T-helper 17 cell (primary cell): Measurements from ENCODE around the gene KIAA1671. TPM values are rescaled to one million over a fixed set of nuclear protein-coding genes. Genes with fewer than 3 reads are reported as not detected.

Experiments
- ATAC-seq: fragments of 150-1000 bp; cut with Tn5 transposase; 2 replicates; pipeline ENCODE4 v1.10.0; 2021; ENCODE audit warnings: mild to moderate bottlenecking, moderate library complexity
- DNase-seq, 3 donors: peaks; one replicate each; pipeline versions ENCODE4 v3.0.0 to v3.0.0-alpha.2; 2020 to 2021
- H3K9me3 ChIP-seq: one replicate; pipeline ENCODE4 v1.7.0; 2013; ENCODE audit warnings: low read length, mild to moderate bottlenecking; ENCODE audit not compliant: control insufficient read depth, poor library complexity, severe bottlenecking
- H3K27ac Mint-ChIP-seq: one replicate; pipeline ENCODE4 v1.8.0; 2022; ENCODE audit warnings: mild to moderate bottlenecking, moderate library complexity, mixed read lengths
- H3K27me3 Mint-ChIP-seq: one replicate; pipeline ENCODE4 v1.8.0; 2022; ENCODE audit warnings: mixed read lengths
- H3K36me3 Mint-ChIP-seq: one replicate; pipeline ENCODE4 v1.8.0; 2022; ENCODE audit warnings: low read depth, mixed read lengths
- H3K4me1 Mint-ChIP-seq: one replicate; pipeline ENCODE4 v1.8.0; 2022; ENCODE audit warnings: mild to moderate bottlenecking, mixed read lengths
- H3K4me3 Mint-ChIP-seq: one replicate; pipeline ENCODE4 v1.8.0; 2022; ENCODE audit warnings: mild to moderate bottlenecking, moderate library complexity, mixed read lengths
- total RNA-seq, 4 donors: library from RNA in 2 of 4; stranded (reverse) in 2 of 4; gene quantifications; one replicate each; pipeline ENCODE4 v1.2.3 and lab custom pipeline; 2022 to 2026

KIAA1671 gene
- total RNA-seq, 2 donors from 2014 or later: 1.4 to 3.2 TPM

DNA sequence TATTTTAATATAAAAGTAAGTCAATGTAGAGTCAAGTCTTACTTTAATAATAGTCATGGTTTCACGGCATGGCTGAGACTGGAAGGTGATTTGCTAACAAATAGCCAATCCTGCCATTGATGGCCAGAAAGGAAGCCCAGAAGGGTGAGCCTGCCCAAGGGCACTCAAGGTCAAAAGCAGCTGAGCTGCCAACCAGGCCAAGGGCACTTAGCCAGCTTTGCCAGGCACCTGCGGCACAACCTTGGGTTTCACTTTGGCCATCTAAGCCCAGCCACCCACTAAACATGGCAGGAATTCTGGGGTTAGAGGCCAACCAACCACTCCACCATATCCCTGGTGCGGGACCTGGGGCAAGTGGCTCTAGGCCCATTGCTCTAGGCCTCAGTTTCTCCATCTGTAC is 10.2 kb upstream of the KIAA1671 start:
- Mint-ChIP-seq H3K27ac (no peak overlapping the region), H3K4me3 (no peak overlapping the region), H3K36me3 (peaks cover 3% of the 10 kb centered on the region), H3K27me3 (peaks cover 30% of the 10 kb centered on the region), H3K4me1 (peaks cover 6% of the 10 kb centered on the region)
- no peak for ATAC-seq
- H3K9me3 ChIP-seq: no peaks in the 10 kb centered on the region
- DNase-seq: no peak

DNA sequence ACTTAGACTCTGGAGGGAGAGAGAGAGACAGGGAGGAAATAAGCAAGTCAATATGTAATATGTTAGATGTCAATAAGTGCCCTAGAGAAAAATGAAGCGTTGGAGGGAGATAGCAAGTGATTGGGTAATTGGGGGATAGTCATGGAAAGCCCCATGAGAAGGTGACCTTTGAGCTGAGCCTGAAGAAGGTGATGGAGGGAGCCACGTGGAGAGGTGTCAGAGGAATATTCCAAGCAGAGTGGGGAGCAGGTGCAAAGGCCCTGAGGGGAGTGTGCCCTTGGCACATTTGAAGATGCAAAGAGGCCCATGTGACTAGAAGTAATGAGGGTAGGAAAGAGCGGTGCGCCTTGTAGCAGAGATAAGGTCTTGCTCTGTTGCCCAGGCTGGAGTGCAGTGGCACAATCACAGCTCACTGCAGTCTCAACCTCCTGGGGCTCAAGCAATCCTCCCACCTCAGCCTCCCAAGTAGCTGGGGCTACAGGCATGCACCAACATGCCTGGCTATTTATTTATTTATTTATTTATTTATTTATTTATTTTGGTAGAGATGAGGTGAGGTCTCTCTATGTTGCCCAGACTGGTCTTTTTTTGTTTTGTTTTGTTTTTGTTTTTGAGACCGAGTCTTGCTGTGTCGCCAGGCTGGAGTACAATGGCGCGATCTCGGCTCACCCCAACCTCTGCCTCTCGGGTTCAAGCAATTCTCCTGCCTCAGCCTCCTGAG is 8.1 kb upstream of the KIAA1671 start:
- Mint-ChIP-seq H3K27ac (no peak overlapping the region), H3K36me3 (peaks cover 3% of the 10 kb centered on the region), H3K4me3 (no peak overlapping the region), H3K4me1 (peaks cover 5% of the 10 kb centered on the region), H3K27me3 (peaks cover 51% of the 10 kb centered on the region)
- ATAC-seq (no peak), DNase-seq (no peak)
- no peaks in the 10 kb centered on the region for H3K9me3 ChIP-seq

- Mint-ChIP-seq H3K4me3 (no peak overlapping the region), H3K4me1 (peaks cover 7% of the 10 kb centered on the region), H3K36me3 (peaks cover 3% of the 10 kb centered on the region), H3K27me3 (peaks cover 61% of the 10 kb centered on the region), H3K27ac (no peak overlapping the region)
- ATAC-seq (no peak), DNase-seq (no peak)
- H3K9me3 ChIP-seq: no peaks in the 10 kb centered on the region
Measured at GRCh38 chr22:24945430-24945829, 7.1 kb upstream of the KIAA1671 start.

- Mint-ChIP-seq H3K4me1 (peaks cover 11% of the 10 kb centered on the region), H3K36me3 (peaks cover 6% of the 10 kb centered on the region), H3K27ac (no peak overlapping the region), H3K4me3 (no peak overlapping the region), H3K27me3 (peaks cover 77% of the 10 kb centered on the region)
- ATAC-seq (no peak), DNase-seq (no peak)
- H3K9me3 ChIP-seq: no peaks in the 10 kb centered on the region
Measured at GRCh38 chr22:24947383-24947782, 5.1 kb upstream of the KIAA1671 start.

DNA sequence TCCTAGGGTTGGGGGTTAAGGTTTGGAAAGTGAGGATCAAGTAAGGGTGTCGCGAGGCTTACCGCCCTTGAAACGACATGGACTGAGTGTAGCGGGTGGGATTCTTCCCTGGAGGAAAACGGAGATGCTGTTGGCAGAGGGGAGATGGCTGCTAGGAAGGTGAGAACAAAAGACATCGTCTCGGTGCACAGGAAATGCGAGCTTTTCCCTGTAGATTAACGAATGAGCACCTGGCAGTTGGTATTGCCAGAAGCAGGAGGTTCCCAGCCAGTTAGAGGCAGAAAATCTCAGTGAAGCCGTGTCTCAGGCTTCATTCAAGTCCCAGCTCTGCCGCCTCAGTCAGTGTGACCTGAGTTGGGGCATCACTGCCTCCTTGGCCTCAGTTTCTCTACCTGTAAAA is 4.6 kb upstream of the KIAA1671 start:
- no peak for DNase-seq
- H3K4me1 Mint-ChIP-seq: peaks cover 11% of the 10 kb centered on the region
- no peak overlapping the region for H3K27ac Mint-ChIP-seq
- peaks cover 78% of the 10 kb centered on the region for H3K27me3 Mint-ChIP-seq
- no peaks in the 10 kb centered on the region for H3K9me3 ChIP-seq
- H3K36me3 Mint-ChIP-seq: peaks cover 6% of the 10 kb centered on the region
- no peak overlapping the region for H3K4me3 Mint-ChIP-seq
- no peak for ATAC-seq

DNA sequence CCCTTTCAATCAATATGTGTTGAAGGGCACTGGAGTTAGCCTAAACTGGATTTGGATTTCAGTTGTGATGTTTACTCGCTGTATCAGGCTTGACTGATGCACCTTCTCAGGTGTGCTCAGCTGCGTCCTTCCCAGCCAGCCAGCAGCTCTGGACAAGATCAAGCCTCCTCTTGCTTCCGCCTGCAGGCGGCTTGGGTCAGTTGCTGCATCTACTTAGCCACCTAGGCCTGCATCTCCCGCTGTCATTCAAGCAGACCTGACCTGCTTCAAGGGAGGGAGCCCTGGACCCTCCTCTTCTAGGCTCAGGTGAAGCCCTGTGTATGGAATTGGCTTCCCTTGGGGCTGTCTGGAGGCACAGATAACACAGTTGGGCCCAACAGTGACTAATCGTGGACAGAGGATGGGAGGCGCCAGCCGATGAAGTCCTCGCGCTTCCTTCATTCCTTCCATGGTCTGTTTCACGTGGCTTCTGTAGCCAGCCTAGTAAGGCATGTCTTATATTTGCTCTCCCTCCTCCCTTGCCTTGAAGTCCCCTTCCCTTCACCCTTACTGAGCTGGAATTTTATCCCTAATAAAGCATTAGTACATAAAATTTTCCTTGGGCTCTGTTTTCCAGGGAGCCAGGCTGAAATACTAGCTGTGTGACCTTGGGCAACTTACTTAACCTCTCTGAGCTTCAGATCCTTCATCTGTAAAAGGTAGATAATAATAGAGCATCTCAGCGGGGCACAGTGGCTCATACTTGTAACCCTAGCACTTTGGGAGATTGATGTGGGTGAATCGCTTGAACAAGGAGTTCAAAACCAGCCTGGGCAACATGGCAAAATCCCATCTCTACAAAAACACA is 3.9 kb upstream of the KIAA1671 start:
- H3K9me3 ChIP-seq: no peaks in the 10 kb centered on the region
- Mint-ChIP-seq H3K27me3 (peaks cover 83% of the 10 kb centered on the region), H3K27ac (no peak overlapping the region), H3K4me3 (no peak overlapping the region), H3K36me3 (peaks cover 8% of the 10 kb centered on the region), H3K4me1 (peaks cover 15% of the 10 kb centered on the region)
- DNase-seq: no peak
- ATAC-seq: no peak

- peaks cover 5% of the 10 kb centered on the region for H3K36me3 Mint-ChIP-seq
- no peak for ATAC-seq
- no peaks in the 10 kb centered on the region for H3K9me3 ChIP-seq
- no peak for DNase-seq
- peak overlapping the region; percentile 33 for H3K4me3 Mint-ChIP-seq
- peaks cover 14% of the 10 kb centered on the region for H3K4me1 Mint-ChIP-seq
- no peak overlapping the region for H3K27ac Mint-ChIP-seq
- H3K27me3 Mint-ChIP-seq: peaks cover 83% of the 10 kb centered on the region
Measured at GRCh38 chr22:24950272-24950902, 2.1 kb upstream of the KIAA1671 start.

- DNase-seq: no peak
- no peaks in the 10 kb centered on the region for H3K9me3 ChIP-seq
- H3K4me3 Mint-ChIP-seq: peak overlapping the region; percentile 90
- no peak overlapping the region for H3K27ac Mint-ChIP-seq
- H3K27me3 Mint-ChIP-seq: peaks cover 71% of the 10 kb centered on the region
- peaks cover 12% of the 10 kb centered on the region for H3K4me1 Mint-ChIP-seq
- no peak for ATAC-seq
- H3K36me3 Mint-ChIP-seq: peaks cover 5% of the 10 kb centered on the region
Measured at GRCh38 chr22:24952837-24953383, 394 bp downstream of the KIAA1671 start.

DNA sequence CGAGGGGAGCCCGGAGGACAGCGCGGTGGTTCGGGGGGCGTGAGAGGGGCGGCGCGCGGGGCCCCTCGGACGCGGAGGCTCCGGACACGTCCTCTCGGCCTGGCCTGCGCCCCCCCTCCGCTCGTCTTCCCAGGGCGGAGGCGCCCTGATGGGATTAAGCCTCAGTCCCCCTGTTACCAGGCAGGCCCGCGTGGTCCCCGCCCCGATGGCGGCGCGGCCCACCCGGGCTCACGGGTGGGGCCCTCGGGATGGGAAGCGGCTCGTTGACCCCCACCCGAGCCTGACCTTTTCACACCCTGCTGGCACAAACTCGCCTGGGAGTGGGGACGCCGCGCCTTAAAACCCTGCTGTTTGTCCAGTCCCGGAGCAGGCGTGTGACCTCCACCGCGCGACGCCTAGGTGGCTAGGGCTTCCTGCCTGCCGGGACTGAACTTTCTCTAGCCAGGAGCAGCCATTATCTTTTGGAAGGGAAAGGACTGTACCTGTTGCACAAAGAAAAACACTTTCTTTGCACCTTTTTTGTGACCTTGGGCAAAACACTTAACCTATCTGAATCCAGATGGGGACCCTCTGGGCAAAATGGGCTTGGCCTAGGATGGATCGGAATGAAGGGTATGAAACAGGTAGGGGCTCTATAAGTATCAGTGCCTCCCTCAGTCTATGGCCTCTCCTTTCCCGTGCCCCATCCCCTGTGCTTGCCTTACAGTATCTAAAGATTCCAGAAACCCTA is 1.0 kb downstream of the KIAA1671 start:
- DNase-seq (no peak), ATAC-seq (no peak)
- H3K27ac Mint-ChIP-seq: no peak overlapping the region
- no peaks in the 10 kb centered on the region for H3K9me3 ChIP-seq
- H3K27me3 Mint-ChIP-seq: peaks cover 65% of the 10 kb centered on the region
- H3K36me3 Mint-ChIP-seq: peaks cover 5% of the 10 kb centered on the region
- peak overlapping the region; percentile 52 for H3K4me3 Mint-ChIP-seq
- peaks cover 12% of the 10 kb centered on the region for H3K4me1 Mint-ChIP-seq

- H3K36me3 Mint-ChIP-seq: peaks cover 5% of the 10 kb centered on the region
- no peaks in the 10 kb centered on the region for H3K9me3 ChIP-seq
- H3K4me1 Mint-ChIP-seq: peaks cover 12% of the 10 kb centered on the region
- no peak overlapping the region for H3K27ac Mint-ChIP-seq
- peak overlapping the region; percentile 52 for H3K4me3 Mint-ChIP-seq
- DNase-seq (no peak), ATAC-seq (no peak)
- H3K27me3 Mint-ChIP-seq: peaks cover 59% of the 10 kb centered on the region
Measured at GRCh38 chr22:24954114-24954463, 1.6 kb downstream of the KIAA1671 start.

DNA sequence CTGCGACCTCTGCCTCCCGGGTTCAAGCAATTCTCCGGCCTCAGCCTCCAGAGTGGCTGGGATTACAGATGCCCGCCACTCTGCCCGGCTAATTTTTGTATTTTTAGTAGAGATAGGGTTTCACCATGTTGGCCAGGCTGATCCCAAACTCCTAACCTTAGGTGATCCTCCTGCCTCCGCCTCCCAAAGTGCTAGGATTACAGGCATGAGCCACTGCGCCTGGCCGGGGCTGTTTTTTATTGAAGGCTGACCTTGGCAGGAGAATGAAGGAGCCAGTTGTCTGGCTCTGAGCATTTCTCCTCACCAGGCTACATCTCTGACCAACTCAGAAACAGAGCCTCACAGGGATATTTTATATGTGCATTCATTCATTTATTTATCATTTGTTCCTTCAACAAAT is 2.3 kb downstream of the KIAA1671 start:
- no peaks in the 10 kb centered on the region for H3K9me3 ChIP-seq
- Mint-ChIP-seq H3K4me1 (peaks cover 12% of the 10 kb centered on the region), H3K4me3 (no peak overlapping the region), H3K27me3 (peaks cover 52% of the 10 kb centered on the region), H3K36me3 (peaks cover 5% of the 10 kb centered on the region), H3K27ac (no peak overlapping the region)
- no peak for ATAC-seq
- no peak for DNase-seq

GRCh38 chr22:24957043-24957442 is 4.5 kb downstream of the KIAA1671 start:
- Mint-ChIP-seq H3K27me3 (peaks cover 40% of the 10 kb centered on the region), H3K36me3 (peaks cover 3% of the 10 kb centered on the region), H3K27ac (no peak overlapping the region), H3K4me3 (no peak overlapping the region), H3K4me1 (peaks cover 8% of the 10 kb centered on the region)
- DNase-seq (no peak), ATAC-seq (no peak)
- no peaks in the 10 kb centered on the region for H3K9me3 ChIP-seq
